Smooth muscle cell of the umbilical artery (primary cell): Measurements from ENCODE around the gene BAIAP2. TPM values are rescaled to one million over a fixed set of nuclear protein-coding genes. Genes with fewer than 3 reads are reported as not detected.

Source experiments
- total RNA-seq: library from RNA; depleted of rRNA; stranded (reverse); fragments of >200 nt; gene quantifications from 2 replicates; pipeline ENCODE4 v1.2.3, GENCODE V29; 2014

Gene BAIAP2
- total RNA-seq = 12.5 and 25.1 TPM in 2 replicates

GRCh38 chr17:81034779-81035520 is at the start of gene BAIAP2:
Gene BAIAP2 (plus strand): TSS chr17:81035151. CDS start chr17:81035255, 104 bp downstream.

GRCh38 chr17:80991645-80992076 is 43.3 kb upstream of the BAIAP2 start, which contains the start of gene CHMP6:
Gene CHMP6 (plus strand): TSS chr17:80991841. CDS start chr17:80991919, 78 bp downstream.

GRCh38 chr17:81165246-81166032 is 130.5 kb downstream of the BAIAP2 start, which contains the start of gene PVALEF:
Gene PVALEF (plus strand): TSS chr17:81165507. CDS start chr17:81181227, 15,720 bp downstream.

GRCh38 chr17:81166033-81166492 is 131.1 kb downstream of the BAIAP2 start, which contains the start of gene AATK:
Gene AATK (minus strand): TSS chr17:81166221. CDS start chr17:81165992, 229 bp downstream.

Other genes starting within 250 kb of the BAIAP2 start
- 12.2 and 17.2 TPM in 2 replicates for gene CHMP6, start 43.3 kb upstream of the BAIAP2 start, total RNA-seq
- gene PVALEF, start 130.4 kb downstream of the BAIAP2 start, total RNA-seq = not detected in 2 replicates
- gene AATK, start 131.1 kb downstream of the BAIAP2 start, total RNA-seq = 0.23 and 0.30 TPM in 2 replicates
- gene CEP131, start 187.8 kb downstream of the BAIAP2 start, total RNA-seq = 6.2 and 10.1 TPM in 2 replicates
- gene TEPSIN, start 203.9 kb downstream of the BAIAP2 start, total RNA-seq = 11.9 and 14.2 TPM in 2 replicates
- 26.6 and 27.0 TPM in 2 replicates for gene NDUFAF8, start 204.2 kb downstream of the BAIAP2 start, total RNA-seq